Stimulated activated memory B cell treated with anti-CD40 and anti-IgM and Interleukin-4, amounts not matched to agents 10 μg/mL and 1 μg/mL and 100 μg/mL, for 72 hours (primary cell): ENCODE results near the gene STON2.
"Not testable (repeated sequence)": the region's sequence is repeated elsewhere in the genome, so short reads cannot be mapped to it uniquely, and the experiment has no call there.

Experiments used
- ATAC-seq: fragments of 150-1000 bp; cut with Tn5 transposase; 2 replicates; pipeline ENCODE4 v1.10.0; 2021
- H3K27ac Mint-ChIP-seq: one replicate; pipeline ENCODE4 v1.8.0; 2022; ENCODE audit warnings: mild to moderate bottlenecking, mixed read lengths
- H3K27me3 Mint-ChIP-seq: one replicate; pipeline ENCODE4 v1.8.0; 2022; ENCODE audit warnings: mixed read lengths
- H3K36me3 Mint-ChIP-seq: one replicate; pipeline ENCODE4 v1.8.0; 2022; ENCODE audit warnings: mixed read lengths
- H3K4me1 Mint-ChIP-seq: one replicate; pipeline ENCODE4 v1.8.0; 2022; ENCODE audit warnings: mixed read lengths
- H3K4me3 Mint-ChIP-seq: one replicate; pipeline ENCODE4 v1.8.0; 2022; ENCODE audit warnings: mild to moderate bottlenecking, moderate library complexity, mixed read lengths
- H3K9me3 Mint-ChIP-seq: one replicate; pipeline ENCODE4 v1.8.0; 2022; ENCODE audit warnings: mixed read lengths

STON2 gene

DNA sequence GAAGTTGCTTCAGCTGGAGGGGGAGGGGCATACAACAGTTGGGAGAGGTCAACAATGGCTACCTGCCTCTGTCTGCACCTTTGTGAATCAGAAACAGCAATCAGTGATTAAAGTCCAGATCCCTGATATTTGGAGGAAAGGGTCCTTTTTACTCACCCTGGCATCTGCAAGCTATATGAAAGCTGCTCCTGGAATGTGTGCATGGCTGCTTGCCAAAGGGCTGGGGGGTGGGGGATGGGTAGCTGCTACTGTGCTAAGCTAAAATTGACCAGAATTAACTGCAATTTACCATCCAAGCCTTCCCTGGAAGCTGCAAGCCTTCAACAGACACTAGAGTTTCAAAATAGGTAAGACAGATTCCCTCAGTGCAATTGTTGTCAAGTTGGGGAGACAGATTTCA lies 165.8 kb downstream of the STON2 start:
- Mint-ChIP-seq H3K4me3 (no peak overlapping the region), H3K27me3 (no peaks in the 10 kb centered on the region), H3K36me3 (no peaks in the 10 kb centered on the region), H3K27ac (peak overlapping the region; percentile 10), H3K9me3 (no peaks in the 10 kb centered on the region), H3K4me1 (peaks cover 11% of the 10 kb centered on the region)
- ATAC-seq = no peak

DNA sequence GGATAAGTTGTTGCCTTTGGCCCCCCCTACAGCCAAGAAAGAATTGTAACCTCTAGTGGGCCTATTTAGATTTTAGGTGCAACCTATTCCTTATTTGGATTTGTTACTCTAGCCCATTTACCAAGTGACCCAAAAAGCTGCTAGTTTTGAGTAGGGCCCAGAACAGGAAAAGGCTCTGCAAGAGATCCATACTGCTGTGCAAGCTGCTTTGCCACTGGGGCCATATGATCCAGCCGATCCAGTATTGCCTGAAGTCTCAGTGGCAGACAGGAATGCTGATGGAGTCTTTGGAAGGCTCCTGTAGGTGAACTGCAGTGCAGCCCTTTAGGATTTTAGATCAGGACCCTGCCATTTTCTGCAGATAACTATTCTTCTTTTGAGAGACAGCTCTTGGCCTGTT lies 166.5 kb downstream of the STON2 start:
- Mint-ChIP-seq H3K4me3 (no peak overlapping the region), H3K36me3 (no peaks in the 10 kb centered on the region), H3K27ac (no peak overlapping the region), H3K27me3 (no peaks in the 10 kb centered on the region), H3K9me3 (no peaks in the 10 kb centered on the region), H3K4me1 (peaks cover 11% of the 10 kb centered on the region)
- no peak for ATAC-seq

- H3K4me3 Mint-ChIP-seq = no peak overlapping the region
- H3K9me3 Mint-ChIP-seq = no peaks in the 10 kb centered on the region
Observed at GRCh38 chr14:81231540-81231939, 168.6 kb downstream of the STON2 start.

DNA sequence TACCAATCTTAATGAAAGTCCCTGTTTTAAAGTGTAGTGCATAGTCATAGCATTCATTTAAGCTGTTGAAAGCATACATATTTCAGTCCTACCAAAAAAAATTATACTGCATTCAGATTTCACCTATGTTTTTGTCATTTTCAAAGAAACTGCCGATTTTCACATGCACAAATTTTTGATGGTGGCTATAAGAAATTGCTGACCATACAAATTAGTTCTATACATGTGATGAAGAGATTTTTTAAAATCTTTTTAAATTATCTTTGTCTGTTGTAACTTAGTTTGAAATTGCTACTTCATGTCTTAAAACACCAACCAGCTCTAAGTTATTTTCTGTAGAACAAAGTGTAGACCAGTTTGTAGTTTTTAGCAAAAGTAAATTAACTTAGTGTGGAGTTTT lies 175.9 kb downstream of the STON2 start:
- Mint-ChIP-seq H3K4me3 (no peak overlapping the region), H3K9me3 (no peaks in the 10 kb centered on the region)
- ATAC-seq = no peak

More at GRCh38 chr14:81231540-81231939, 168.6 kb downstream of the STON2 start:
- Mint-ChIP-seq H3K27me3 (no peaks in the 10 kb centered on the region), H3K4me1 (peaks cover 11% of the 10 kb centered on the region), H3K27ac (no peak overlapping the region), H3K36me3 (no peaks in the 10 kb centered on the region)
- no peak for ATAC-seq

GRCh38 chr14:81223788-81224187 lies 176.3 kb downstream of the STON2 start:
- H3K27ac Mint-ChIP-seq = not testable (repeated sequence)

More for the DNA sequence above, 175.9 kb downstream of the STON2 start:
- no peaks in the 10 kb centered on the region for H3K27me3 Mint-ChIP-seq
- peaks cover 4% of the 10 kb centered on the region for H3K36me3 Mint-ChIP-seq
- no peak overlapping the region for H3K27ac Mint-ChIP-seq
- H3K4me1 Mint-ChIP-seq = peaks cover 3% of the 10 kb centered on the region

DNA sequence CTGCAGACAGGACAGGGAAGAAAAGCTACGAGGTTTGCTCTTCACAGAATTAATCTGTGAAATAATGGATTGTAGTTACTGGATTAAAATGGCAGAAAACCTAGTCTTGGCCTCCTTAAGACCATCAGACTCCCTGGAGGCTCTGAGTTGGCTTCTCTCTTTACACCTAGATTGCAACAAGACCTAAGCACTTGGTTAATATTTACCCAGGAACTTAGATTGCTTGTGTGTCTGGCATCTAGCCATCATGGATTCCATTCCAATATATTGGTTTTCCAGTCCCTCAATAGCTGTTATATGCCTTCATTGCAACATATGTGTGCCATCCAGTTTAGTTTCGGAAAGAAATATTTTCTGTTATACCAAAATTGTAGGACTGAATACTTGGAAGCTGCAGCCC lies 177.4 kb downstream of the STON2 start:
- H3K9me3 Mint-ChIP-seq = no peaks in the 10 kb centered on the region
- H3K27ac Mint-ChIP-seq = no peak overlapping the region
- no peak for ATAC-seq
- peaks cover 6% of the 10 kb centered on the region for H3K36me3 Mint-ChIP-seq
- peaks cover 10% of the 10 kb centered on the region for H3K4me1 Mint-ChIP-seq
- no peaks in the 10 kb centered on the region for H3K27me3 Mint-ChIP-seq
- H3K4me3 Mint-ChIP-seq = no peak overlapping the region

More at GRCh38 chr14:81223788-81224187, 176.3 kb downstream of the STON2 start:
- H3K9me3 Mint-ChIP-seq, H3K4me3 Mint-ChIP-seq, H3K4me1 Mint-ChIP-seq, ATAC-seq, H3K27me3 Mint-ChIP-seq, H3K36me3 Mint-ChIP-seq: not testable (repeated sequence)

DNA sequence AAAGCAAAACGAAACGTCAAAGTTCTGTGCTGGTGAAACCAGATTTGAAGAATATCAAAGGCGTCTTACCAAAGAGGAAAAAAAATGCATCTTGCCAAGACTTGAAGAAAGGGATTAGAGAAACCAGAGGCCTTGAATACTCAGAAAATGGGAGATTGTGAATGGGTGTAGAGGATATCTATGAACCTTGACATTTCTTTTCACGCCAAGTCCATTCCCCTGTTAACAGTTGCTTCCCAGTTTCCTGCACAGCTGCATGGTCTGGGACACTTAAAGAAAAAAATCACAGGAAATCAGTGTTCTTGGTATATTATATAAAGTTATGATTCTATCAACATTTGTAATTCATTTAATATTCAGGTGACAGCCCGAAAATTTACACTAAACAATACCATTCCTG lies 178.0 kb downstream of the STON2 start:
- peaks cover 6% of the 10 kb centered on the region for H3K36me3 Mint-ChIP-seq
- H3K27ac Mint-ChIP-seq = peak overlapping the region; percentile 100
- ATAC-seq = no peak
- peaks cover 15% of the 10 kb centered on the region for H3K4me1 Mint-ChIP-seq
- peak overlapping the region; percentile 98 for H3K4me3 Mint-ChIP-seq
- H3K9me3 Mint-ChIP-seq = no peaks in the 10 kb centered on the region
- no peaks in the 10 kb centered on the region for H3K27me3 Mint-ChIP-seq

DNA sequence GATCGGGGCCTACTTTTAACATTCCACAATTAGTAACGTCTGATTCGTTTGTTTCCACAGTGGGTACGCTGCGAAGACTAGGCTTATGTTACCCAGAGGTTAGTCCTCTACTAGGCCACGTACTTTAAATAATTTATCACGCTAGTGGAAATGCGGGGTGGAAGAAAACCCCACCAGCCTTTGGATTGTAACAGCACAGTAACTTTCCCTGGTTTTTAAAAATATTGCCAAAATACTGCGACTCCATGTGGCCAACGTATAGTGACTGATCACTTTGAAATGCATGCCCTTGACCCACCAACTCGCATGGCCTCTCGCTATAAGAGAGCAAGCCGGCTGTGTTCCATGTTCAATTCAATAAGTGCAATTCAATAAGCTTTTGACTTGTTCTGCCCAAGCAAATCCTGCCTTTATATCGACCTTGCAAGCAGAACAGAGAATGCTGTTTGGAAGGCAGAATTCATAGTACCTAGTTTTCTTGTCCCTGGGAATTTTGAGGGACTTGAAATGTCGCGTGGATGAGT lies 178.5 kb downstream of the STON2 start:
- peak overlapping the region; percentile 98 for H3K4me3 Mint-ChIP-seq

GRCh38 chr14:81220830-81221578 lies 179.1 kb downstream of the STON2 start, which contains the start of gene GTF2A1:
Gene GTF2A1 (minus strand): TSS chr14:81220959. CDS start chr14:81220518, 441 bp downstream.
- peaks cover 15% of the 10 kb centered on the region for H3K36me3 Mint-ChIP-seq
- peak within 1 kb of the TSS; percentile 100 for H3K27ac Mint-ChIP-seq
- H3K4me3 Mint-ChIP-seq = peak within 1 kb of the TSS; percentile 100
- peak; percentile 89 for ATAC-seq
- no peaks in the 10 kb centered on the region for H3K9me3 Mint-ChIP-seq
- H3K4me1 Mint-ChIP-seq = peaks cover 15% of the 10 kb centered on the region
- H3K27me3 Mint-ChIP-seq = no peaks in the 10 kb centered on the region

More for the DNA sequence above, 178.5 kb downstream of the STON2 start:
- H3K27me3 Mint-ChIP-seq = no peaks in the 10 kb centered on the region
- no peak for ATAC-seq
- peaks cover 10% of the 10 kb centered on the region for H3K36me3 Mint-ChIP-seq
- peaks cover 15% of the 10 kb centered on the region for H3K4me1 Mint-ChIP-seq
- H3K9me3 Mint-ChIP-seq = no peaks in the 10 kb centered on the region
- peak overlapping the region; percentile 100 for H3K27ac Mint-ChIP-seq

DNA sequence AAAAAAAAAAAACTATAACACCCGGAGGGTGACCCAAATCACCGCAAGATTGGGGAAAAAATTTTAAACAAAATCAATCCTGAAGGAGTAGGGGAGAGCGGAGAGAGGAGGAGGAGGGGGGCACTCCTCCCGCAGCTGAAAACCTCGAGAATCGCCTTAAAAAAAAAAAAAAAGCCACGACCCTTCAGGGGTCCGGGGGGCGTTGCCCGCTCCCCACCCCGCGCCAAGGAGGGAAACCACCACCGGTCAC lies 179.6 kb downstream of the STON2 start:
- ATAC-seq = no peak
- H3K4me3 Mint-ChIP-seq = peak overlapping the region; percentile 98
- peaks cover 15% of the 10 kb centered on the region for H3K4me1 Mint-ChIP-seq
- H3K9me3 Mint-ChIP-seq = no peaks in the 10 kb centered on the region
- H3K36me3 Mint-ChIP-seq = peaks cover 20% of the 10 kb centered on the region
- H3K27me3 Mint-ChIP-seq = no peaks in the 10 kb centered on the region
- peak overlapping the region; percentile 100 for H3K27ac Mint-ChIP-seq

GRCh38 chr14:81219759-81220579 lies 180.2 kb downstream of the STON2 start:
- ATAC-seq = peak; percentile 37
- H3K4me3 Mint-ChIP-seq = peak overlapping the region; percentile 100
- H3K36me3 Mint-ChIP-seq = peaks cover 22% of the 10 kb centered on the region
- H3K27ac Mint-ChIP-seq = peak overlapping the region; percentile 100
- no peaks in the 10 kb centered on the region for H3K9me3 Mint-ChIP-seq
- no peaks in the 10 kb centered on the region for H3K27me3 Mint-ChIP-seq
- H3K4me1 Mint-ChIP-seq = peaks cover 15% of the 10 kb centered on the region

GRCh38 chr14:81219210-81219758 lies 180.8 kb downstream of the STON2 start:
- Mint-ChIP-seq H3K9me3 (no peaks in the 10 kb centered on the region), H3K27me3 (no peaks in the 10 kb centered on the region), H3K27ac (peak overlapping the region; percentile 100), H3K4me3 (peak overlapping the region; percentile 100), H3K4me1 (peaks cover 15% of the 10 kb centered on the region), H3K36me3 (peaks cover 22% of the 10 kb centered on the region)
- ATAC-seq = peak; percentile 85

GRCh38 chr14:81211844-81212243 lies 188.3 kb downstream of the STON2 start:
- H3K4me3 Mint-ChIP-seq = no peak overlapping the region

More at GRCh38 chr14:81211844-81212243, 188.3 kb downstream of the STON2 start:
- Mint-ChIP-seq H3K27me3 (no peaks in the 10 kb centered on the region), H3K9me3 (peaks cover 15% of the 10 kb centered on the region), H3K27ac (peak overlapping the region; percentile 32), H3K36me3 (peaks cover 68% of the 10 kb centered on the region), H3K4me1 (peaks cover 43% of the 10 kb centered on the region)
- no peak for ATAC-seq
